A172 (cell line): ENCODE results near the gene ACTRT2. TPM values are rescaled to one million over a fixed set of nuclear protein-coding genes. Genes with fewer than 3 reads are reported as not detected.

ENCODE experiments used
- DNase-seq: peaks from one replicate; pipeline ENCODE4 v3.0.0-alpha.2; 2015; ENCODE audit warnings: low spot score
- total RNA-seq: library from RNA; depleted of rRNA; stranded (reverse); fragments of >200 nt; shearing (Covaris generic); gene quantifications from 2 replicates; pipeline ENCODE4 v1.2.3, GENCODE V29; 2014

ACTRT2 gene
- total RNA-seq, 1 experiment from 2014 or later = not detected

GRCh38 chr1:3003039-3003940 lies 18.0 kb upstream of the ACTRT2 start:
- no peak for DNase-seq

- DNase-seq = no peak
These were observed 17.4 kb upstream of the ACTRT2 start for GRCh38 chr1:3003941-3004270.

- no peak for DNase-seq
These were observed 16.7 kb upstream of the ACTRT2 start for GRCh38 chr1:3004285-3005205.

GRCh38 chr1:3005771-3006170 lies 15.5 kb upstream of the ACTRT2 start:
- no peak for DNase-seq

GRCh38 chr1:3007298-3008147 lies 13.7 kb upstream of the ACTRT2 start:
- no peak for DNase-seq

- DNase-seq = no peak
These were observed 12.2 kb upstream of the ACTRT2 start for GRCh38 chr1:3009021-3009420.

GRCh38 chr1:3009556-3009955 lies 11.7 kb upstream of the ACTRT2 start:
- DNase-seq = no peak

GRCh38 chr1:3011127-3011526 lies 10.1 kb upstream of the ACTRT2 start:
- no peak for DNase-seq

GRCh38 chr1:3011631-3012455 lies 9.4 kb upstream of the ACTRT2 start:
- no peak for DNase-seq

GRCh38 chr1:3012456-3013291 lies 8.6 kb upstream of the ACTRT2 start:
- DNase-seq = no peak

GRCh38 chr1:3013371-3014049 lies 7.8 kb upstream of the ACTRT2 start:
- DNase-seq = no peak

- DNase-seq = no peak
These were observed 7.2 kb upstream of the ACTRT2 start for GRCh38 chr1:3014050-3014440.

GRCh38 chr1:3014443-3015268 lies 6.6 kb upstream of the ACTRT2 start:
- DNase-seq = no peak

GRCh38 chr1:3015269-3015635 lies 6.0 kb upstream of the ACTRT2 start:
- no peak for DNase-seq

GRCh38 chr1:3015744-3016143 lies 5.5 kb upstream of the ACTRT2 start:
- DNase-seq = no peak

GRCh38 chr1:3016641-3017439 lies 4.4 kb upstream of the ACTRT2 start:
- no peak for DNase-seq

- DNase-seq = no peak
These were observed 3.7 kb upstream of the ACTRT2 start for GRCh38 chr1:3017440-3018050.
